ENCODE measurements around the gene CERK.

CERK gene

GRCh38 chr22:46662226-46662625 lies 75.8 kb downstream of the CERK start:
- DNase-seq (ENCODE audit: low read depth in 2 of 2) = no peak

GRCh38 chr22:46661221-46661851 lies 76.7 kb downstream of the CERK start:
- DNase-seq (ENCODE audit: low read depth in 2 of 2) = peak; percentile 22 to 32

GRCh38 chr22:46660604-46661201 lies 77.3 kb downstream of the CERK start:
- no peak for DNase-seq (ENCODE audit: low read depth in 2 of 2)

DNA sequence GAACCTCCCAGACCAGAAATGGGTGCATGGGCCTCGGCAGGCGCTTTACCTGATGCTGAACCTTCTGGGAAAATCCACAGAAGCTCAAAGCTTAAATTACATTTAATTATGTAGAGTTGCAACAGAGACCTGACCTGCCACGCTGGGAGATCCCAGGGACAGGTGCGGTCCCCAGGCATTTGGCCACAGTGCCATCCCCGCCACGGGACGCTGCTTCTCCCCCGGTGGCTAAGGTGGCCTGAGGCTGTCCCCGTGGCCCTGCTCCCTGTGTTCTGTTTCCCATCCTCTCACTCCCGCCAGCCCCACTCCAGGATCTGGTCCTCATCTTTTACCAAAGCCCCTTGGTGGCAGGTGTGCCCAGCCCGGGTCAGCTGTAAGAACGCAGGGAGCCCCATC lies 78.3 kb downstream of the CERK start:
- DNase-seq (ENCODE audit: low read depth in 2 of 2) = no peak

DNA sequence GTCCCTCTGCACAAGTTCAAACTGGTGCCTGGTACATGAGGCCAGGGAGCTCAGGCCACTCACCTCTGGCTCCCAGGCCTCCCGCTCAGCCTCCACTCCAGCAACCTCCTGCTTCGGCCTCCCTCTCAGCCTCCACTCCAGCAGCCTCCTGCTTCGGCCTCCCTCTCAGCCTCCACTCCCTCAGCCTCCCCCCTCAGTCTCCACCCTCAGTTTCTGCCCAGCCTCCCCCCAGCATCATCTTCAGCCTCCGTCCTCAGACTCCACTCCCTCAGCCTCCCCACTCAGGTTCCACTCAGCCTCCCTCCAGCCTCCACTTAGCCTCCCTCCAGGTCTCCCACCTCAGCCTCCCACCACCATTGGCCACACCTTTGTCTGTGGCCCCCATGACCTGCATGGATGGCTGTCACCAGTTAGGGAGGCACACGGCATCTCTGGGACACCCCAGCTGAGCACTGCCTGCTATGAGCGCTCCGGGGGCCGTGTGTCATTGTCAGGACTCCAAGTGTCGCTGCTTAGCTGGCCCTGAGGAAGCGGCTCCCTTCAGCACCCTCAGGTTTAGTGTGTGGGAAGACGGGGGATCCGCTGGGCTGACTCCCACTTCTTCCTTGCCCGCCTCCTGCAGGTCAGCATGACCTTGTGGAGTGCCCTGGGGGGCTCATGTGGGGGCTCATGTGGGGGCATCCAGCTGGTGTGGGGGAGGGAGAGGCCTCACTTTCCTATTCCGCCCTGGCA lies 78.8 kb downstream of the CERK start:
- DNase-seq (ENCODE audit: low read depth in 2 of 2) = no peak

DNA sequence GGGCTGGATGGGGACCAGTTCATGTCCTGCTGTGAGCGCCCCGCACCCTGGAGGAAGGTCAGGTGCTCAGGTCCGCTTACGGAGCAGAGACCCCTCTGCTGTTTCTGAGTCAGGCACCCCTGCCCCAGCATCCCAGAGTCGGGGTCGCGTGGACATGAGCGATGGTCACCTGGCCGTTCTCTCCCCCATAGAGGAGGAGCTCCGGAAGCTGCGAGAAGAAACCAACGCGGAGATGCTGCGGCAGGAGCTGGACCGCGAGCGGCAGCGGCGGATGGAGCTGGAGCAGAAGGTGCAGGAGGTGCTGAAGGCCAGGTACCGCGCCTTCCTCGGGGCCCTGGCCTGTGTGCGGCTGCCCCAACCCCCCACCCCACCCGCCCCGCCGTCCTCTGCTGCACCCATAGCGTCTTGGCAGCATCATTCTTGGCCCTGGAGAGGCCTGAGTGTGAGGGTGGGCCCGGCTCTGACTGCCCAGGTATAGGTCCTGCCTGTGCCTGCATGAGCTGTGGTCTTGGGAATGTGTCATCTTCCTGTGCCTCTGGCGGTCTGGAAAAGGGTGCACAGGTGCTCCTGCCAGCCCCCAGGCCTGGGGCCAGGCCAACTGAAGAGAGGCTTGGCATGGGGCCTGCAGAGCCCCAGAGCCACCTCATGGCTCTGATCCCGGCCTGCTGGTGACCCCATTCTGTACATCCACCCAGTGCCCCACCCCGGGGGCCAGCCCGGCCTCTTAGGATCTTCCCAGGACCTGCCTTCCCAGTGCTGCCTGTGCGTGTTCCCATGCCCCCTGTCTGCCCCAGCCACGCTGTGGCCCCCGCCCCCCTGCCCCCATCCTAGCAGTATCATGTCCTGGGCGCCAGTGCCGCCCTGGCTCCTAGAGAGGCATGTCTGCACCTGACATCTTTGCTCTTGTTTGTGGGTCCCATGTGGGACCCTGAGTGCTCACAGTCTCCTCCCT lies 79.8 kb downstream of the CERK start:
- no peak for DNase-seq (ENCODE audit: low read depth in 2 of 2)

- no peak for DNase-seq (ENCODE audit: low read depth in 2 of 2)
Observed at GRCh38 chr22:46657655-46657953, 80.4 kb downstream of the CERK start.

- no peak for DNase-seq (ENCODE audit: low read depth in 2 of 2)
Observed at GRCh38 chr22:46656856-46657654, 81.0 kb downstream of the CERK start.

DNA sequence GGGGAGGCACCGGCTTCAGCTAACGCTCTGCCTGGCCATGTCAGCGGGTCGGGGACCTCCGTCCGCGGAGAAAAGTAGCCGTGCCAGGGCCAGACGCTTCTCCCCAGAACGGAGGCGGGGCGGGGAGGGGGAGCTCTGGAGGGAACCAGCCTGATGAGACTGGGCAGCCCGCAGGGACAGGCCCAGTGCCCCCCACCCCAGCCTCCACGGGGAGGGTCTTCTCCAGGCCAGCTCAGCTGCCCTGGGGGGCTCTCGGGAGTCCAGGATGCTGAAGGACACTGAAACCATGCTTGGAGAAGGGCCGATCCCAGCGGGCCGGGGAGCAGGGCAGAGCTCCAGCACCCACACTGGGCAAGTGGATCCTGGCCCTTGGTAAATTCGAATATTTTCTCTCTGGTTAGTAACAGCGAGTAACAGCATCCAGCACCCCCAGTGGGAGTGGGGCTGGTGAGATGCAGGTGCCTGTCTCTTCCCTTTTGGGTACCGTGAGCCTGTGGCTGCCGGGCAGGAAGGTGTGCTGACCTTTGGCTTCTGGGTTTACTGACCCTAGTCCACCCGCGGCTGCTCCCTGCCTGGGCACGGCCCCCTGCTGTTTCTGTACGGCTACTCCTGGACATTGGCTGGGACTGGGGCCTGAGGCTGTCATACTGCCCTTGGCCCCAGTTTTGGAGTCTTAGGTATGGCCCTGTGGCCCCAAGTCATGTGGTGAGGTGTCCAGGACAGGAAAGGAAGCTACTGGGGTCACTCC lies 82.0 kb downstream of the CERK start:
- no peak for DNase-seq (ENCODE audit: low read depth in 2 of 2)

DNA sequence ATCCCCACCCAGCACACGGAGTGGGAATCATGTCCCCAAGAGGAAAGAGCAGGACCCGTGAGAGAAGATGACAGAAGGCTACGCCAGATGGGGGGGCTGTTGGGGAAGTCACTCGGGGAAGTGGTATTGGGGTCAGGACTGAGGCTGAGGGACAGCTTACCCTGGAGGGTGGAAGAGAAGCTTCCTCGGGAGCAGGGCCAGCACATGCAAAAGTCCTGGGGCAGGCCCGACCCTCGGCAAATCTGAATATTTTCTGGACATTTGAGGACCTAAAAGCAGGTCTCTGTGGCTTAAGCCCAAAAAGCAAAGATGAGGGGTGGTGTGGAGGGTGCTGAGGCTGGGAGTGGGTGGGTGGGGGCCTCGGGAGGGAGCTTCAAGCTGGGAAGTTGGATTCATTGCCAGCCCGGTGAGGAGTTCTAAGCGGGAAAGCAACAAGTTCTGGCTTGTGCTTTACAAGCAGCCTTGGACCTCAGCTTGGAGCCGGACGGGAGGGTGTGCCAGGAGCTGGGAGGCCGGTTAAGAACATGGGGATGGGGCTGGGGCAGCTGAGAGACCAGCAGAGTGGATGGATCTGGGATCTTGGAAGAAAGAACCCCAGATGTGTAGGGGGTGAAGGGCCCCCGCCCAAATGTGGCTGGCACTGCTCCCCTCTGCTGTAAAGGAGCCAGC lies 83.0 kb downstream of the CERK start:
- no peak for DNase-seq (ENCODE audit: low read depth in 2 of 2)

DNA sequence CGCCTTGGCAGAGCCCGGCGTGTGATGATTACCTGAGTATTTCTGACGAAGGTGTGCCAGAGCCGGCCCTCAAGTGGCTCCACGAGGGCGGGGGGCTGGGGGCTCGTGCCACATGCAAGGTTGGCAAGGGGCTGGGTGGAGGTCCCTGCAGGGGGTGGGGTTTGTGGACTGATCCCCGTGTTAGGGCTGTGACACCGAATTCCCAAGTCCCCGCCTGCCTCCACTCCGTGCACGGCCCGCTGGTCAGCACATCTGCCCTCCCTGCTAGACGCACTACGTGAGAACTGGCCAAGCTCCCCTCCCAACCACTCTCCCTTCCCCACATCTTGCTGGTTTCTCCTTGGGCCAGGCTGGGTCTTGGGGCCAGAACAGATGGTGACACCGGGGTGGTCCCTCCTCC lies 83.6 kb downstream of the CERK start:
- DNase-seq (ENCODE audit: low read depth in 2 of 2) = no peak

- peak in 1 of 2 experiments; percentile 36 for DNase-seq (ENCODE audit: low read depth in 2 of 2)
Observed at GRCh38 chr22:46653596-46653995, 84.5 kb downstream of the CERK start.

GRCh38 chr22:46652847-46653331 lies 85.2 kb downstream of the CERK start:
- DNase-seq (ENCODE audit: low read depth in 2 of 2) = no peak

DNA sequence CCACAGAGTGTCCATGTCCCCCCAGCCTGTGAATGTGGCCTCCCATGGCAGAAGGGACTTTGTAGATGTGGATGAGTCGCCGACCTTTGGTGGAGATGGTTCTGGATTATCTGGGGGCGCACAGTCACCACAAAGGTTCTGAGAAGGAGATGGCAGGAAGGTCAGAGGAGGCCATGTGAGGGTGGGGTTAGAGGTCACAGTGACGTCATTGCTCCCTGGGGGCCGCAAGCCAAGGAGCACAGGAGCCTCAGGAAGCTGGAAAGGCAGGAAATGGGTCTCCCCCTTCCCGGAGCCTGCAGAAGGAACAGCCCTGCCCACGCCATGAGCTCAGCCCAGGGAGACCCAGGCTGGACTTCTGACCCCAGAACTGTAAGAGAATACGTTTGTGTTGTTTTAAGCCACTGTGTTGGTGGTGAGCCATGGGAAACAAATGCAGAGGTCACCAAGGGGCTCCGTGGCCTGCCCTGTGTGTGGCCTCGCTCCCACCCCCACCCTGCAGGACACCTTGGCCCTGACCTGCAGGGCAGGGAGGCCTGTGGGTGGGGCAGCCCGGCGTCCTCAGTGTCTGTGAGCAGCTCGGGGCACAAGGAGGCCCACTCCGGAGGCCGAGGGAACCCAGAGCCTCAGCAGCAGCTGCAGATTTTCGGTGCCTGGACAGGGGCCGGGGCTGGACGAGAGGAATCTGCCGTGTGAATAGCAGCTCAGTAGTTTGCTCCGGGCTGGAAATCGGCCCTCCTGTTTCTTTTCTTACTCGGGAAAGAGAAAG lies 85.8 kb downstream of the CERK start:
- no peak for DNase-seq (ENCODE audit: low read depth in 2 of 2)

DNA sequence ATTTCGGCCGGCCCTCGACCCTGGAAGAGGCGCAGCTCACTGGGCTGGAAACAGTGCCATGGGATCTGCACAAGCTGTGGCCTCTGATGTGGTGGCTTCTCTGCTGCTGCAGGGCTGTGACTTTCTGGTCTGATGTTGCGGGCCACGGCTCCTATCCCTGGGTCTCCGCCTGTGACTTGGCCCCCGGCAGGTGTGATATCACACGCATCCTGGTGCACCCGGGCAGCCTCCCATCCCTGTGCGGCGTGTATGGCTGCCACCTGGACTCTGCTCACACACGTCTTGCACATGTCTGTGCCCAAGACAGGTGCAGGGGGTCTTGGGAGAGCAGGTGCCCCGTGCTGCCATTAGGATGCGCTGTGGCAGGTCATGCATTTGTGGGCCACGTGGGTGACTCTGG lies 86.7 kb downstream of the CERK start:
- DNase-seq (ENCODE audit: low read depth in 2 of 2) = no peak

DNA sequence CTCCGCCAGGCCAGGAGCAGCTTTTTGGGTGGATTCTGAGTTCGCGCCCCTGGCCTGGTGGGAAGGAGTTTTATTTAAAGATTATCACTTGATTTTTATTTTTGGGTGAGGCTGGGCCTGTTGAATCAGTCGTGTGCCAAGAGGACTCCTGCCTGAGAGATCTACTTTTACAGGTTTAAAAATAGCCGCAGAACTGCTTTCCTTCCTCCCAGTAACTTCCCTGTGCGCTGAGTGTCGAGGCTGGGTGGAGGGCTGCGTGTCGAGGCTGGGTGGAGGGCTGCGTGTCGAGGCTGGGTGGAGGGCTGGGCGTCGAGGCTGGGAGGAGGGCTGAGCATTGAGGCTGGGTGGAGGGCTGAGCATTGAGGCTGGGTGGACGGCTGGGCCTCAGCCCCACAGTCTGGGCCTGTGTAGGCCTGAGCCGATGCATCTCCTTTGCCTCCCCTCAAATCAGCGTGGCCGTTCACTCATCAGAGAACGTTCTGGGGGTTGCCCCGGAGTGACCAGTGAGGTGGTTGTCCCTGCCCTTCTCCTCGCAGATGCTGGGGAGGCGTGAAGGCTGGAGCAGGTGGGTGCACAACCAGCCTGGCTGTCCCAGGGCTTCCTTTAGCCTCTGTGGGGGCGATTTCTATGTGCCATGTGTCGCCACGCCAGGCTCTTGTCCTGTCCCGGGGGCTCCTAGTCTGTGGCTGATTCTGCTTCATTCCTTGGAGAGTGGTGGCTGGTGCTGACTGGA lies 87.8 kb downstream of the CERK start:
- DNase-seq (ENCODE audit: low read depth in 2 of 2) = no peak

- DNase-seq (ENCODE audit: low read depth in 2 of 2) = no peak
Observed at GRCh38 chr22:46649141-46650077, 88.6 kb downstream of the CERK start.
